Lower leg skin (tissue), 3 donors: Measurements from ENCODE around the gene ZFP3.
"Not testable (repeated sequence)": the region's sequence is repeated elsewhere in the genome, so short reads cannot be mapped to it uniquely, and the experiment has no call there.

ENCODE experiments used
- POLR2A ChIP-seq, 2 donors: fragments of 450-650 bp; IDR thresholded peaks; one replicate each; pipeline ENCODE4 v1.6.1; 2016 to 2017; ENCODE audit warnings: antibody characterized with exemption in 2 of 2, mild to moderate bottlenecking in 1 of 2, moderate library complexity in 1 of 2
- TF ChIP-seq, protein P1 (sequence below), 3 donors: fragments of 450-650 bp; IDR thresholded peaks; one replicate each; pipeline ENCODE4 v1.5.1; 2016; ENCODE audit warnings: antibody characterized with exemption in 3 of 3, mild to moderate bottlenecking in 3 of 3, moderate library complexity in 2 of 3

- TF ChIP-seq, protein P1, sequence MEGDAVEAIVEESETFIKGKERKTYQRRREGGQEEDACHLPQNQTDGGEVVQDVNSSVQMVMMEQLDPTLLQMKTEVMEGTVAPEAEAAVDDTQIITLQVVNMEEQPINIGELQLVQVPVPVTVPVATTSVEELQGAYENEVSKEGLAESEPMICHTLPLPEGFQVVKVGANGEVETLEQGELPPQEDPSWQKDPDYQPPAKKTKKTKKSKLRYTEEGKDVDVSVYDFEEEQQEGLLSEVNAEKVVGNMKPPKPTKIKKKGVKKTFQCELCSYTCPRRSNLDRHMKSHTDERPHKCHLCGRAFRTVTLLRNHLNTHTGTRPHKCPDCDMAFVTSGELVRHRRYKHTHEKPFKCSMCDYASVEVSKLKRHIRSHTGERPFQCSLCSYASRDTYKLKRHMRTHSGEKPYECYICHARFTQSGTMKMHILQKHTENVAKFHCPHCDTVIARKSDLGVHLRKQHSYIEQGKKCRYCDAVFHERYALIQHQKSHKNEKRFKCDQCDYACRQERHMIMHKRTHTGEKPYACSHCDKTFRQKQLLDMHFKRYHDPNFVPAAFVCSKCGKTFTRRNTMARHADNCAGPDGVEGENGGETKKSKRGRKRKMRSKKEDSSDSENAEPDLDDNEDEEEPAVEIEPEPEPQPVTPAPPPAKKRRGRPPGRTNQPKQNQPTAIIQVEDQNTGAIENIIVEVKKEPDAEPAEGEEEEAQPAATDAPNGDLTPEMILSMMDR (IDR thresholded peaks at IDR 0.05), result not testable (repeated sequence)
- not testable (repeated sequence) for TF ChIP-seq POLR2A (IDR thresholded peaks at IDR 0.05)
Measured at GRCh38 chr17:5122056-5122455, 43.8 kb downstream of the ZFP3 start.
